ENCODE data around the gene AARS1.
"Not testable (repeated sequence)": the region's sequence is repeated elsewhere in the genome, so short reads cannot be mapped to it uniquely, and the experiment has no call there.

Gene AARS1

DNA sequence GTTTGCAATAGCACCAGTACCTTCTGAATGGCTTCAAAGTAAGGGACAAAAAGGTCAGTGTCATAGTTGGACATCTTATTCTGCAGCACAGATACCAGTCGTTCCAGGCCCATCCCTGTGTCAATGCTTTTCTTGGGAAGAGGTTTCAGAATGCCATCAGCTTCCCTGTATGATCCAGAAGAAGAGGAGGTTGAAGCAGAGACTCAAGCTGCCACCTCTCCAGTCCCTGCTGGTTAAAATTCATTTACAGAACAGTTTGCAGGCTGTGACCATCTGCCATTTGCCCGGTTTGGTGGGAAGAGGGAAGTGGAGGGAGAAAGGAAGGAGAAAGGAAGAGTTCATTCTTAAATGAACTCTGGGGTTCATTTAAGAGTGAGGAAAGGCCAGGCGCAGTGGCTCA, 19.1 kb downstream of the AARS1 start:
- DNase-seq = no peak

DNA sequence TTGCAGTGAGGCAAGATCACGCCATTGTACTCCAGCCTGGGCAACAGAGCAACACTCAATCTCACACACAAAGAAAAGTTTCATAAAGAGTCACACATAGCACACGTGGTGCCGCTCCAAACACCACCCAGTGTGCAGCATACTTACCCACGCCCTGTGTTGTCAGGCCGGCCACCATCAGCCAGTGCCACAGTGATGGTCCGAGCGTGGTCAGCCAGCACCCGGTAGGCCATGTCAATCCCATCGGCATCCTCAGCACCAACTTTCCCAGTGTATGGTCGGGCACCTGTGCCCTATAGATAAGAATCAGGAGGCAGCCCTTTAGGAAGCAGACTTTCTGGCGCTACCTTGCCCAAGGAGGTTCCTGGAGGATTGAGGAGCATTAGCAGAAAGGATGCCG, 19.8 kb downstream of the AARS1 start:
- DNase-seq = no peak

DNA sequence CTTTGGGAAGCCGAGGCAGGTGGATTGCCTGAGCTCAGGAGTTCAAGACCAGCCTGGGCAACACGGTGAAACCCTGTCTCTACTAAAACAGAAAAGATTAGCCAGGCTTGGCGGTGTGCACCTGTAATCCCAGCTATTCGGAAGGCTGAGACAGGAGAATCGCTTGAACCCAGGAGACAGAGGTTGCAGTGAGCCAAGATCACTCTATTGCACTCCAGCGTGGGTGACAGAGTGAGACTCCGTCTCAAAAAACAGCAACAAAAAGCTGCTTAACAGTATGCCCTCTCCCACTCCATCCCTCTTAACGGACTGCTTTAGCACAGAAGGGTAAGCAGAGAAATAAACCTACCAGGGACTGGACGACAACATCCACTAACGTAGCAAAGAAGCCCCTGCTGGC, 21.4 kb downstream of the AARS1 start:
- DNase-seq = not testable (repeated sequence)

DNA sequence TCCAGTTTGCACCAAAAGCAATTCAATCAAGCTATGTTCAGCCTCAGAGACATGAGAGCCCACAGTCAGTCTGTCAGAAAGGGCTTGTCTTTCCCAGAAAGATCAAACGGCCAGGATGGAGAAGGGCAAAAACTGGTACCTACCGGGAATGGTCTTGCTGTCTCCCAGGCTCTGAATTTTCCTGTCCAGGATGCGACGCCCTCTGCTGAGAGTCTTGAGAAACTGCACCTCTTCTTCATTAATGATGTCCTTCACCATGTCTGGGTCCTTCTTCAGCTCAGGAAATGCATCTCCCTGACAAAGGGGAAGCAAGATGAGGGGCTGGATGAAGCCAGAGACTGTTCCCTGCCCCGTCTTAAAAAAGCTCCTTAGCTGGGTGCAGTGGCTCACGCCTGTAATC, 21.8 kb downstream of the AARS1 start:
- DNase-seq = peak; percentile 71

DNA sequence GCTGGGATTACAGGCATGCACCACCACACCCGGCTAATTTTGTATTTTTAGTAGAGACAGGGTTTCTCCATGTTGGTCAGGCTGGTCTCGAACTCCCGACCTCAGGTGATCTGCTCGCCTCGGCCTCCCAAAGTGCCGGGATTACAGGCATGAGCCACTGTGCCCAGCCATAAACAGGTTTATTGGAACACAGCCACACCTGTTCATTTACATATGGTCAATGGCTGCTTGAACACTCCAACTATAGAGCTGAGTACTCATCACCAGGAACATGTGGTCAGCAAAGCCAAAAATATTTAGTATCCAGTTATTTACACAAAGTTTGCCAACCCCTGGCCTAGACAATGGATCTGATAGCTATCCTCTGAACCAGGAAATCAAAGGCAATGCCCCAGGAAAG, 29.4 kb downstream of the AARS1 start:
- DNase-seq = not testable (repeated sequence)

DNA sequence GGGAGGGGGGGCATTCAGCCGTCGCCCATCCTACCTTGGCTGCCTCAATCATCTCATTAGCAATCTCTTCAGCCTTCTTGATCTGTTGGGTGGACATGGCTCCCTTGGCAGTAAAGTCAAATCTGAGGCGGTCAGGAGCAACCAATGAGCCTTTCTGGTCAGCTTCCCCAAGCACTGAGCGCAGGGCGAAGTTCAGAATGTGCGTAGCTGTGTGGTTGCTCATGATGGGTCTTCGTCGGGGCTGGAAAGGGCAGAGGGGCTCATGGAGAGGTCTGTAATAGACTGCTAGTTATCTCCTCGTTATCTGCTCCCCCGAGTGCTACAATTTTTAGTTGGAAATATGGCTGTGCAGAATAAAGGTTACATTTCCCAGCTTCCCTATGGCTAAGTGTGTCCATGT, 30.4 kb downstream of the AARS1 start:
- no peak for DNase-seq

DNA sequence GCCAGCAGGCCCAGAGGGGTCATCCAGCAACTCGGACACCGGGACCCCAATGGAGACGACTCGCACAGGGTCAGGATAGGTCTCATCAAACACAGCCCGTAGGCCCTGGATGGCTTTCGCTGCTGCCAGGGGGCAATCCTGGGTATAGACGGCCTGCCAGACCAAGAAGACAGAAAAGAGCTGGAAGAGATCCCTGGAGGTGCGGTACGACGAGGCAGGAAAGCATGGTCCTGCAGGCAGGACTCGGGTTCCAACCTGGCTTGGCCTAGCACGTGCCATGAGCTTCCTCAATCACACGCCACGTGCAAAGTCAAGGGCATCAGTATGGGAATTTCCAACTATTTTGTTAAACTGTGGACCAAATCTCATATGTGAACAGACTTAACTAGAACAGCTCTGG, 31.2 kb downstream of the AARS1 start:
- no peak for DNase-seq

DNA sequence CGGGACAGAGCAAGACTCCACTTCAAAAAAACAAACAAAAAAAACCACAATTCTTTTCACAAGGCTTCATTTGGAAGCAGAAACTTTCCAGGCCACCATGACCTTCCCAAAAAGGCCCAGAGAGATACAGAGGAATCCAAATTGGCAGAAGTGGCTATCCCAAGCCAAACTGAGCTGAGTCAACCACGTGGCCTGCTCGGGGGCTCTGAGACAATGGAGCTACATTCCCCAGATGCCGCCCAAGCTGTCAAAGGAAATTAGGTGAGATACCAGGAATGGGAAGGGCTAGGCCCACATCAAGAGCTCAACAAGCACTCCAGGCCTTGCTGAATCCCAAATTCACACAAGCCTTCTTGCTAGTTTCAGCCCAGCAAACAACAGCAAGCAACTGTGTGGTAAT, 31.9 kb downstream of the AARS1 start:
- no peak for DNase-seq

DNA sequence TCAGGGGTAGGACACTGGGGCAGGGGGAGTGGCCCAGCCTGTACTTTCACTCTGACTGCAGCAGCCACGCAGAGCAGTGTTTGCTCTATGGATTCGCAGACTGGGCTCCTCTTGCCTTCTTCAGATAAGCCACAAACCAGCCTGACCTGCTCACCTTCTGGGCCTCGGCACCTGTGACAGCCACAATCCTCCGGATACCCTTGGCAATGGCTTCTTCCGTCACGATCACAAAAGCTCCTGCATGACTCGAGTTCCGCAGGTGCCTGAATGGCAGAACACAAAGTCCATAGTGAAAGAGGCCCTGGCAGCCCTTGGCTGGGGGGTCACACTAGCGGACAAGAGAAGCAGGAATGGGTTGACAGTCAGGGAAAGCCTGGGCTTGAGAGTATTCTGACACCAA, 33.7 kb downstream of the AARS1 start:
- DNase-seq = no peak

DNA sequence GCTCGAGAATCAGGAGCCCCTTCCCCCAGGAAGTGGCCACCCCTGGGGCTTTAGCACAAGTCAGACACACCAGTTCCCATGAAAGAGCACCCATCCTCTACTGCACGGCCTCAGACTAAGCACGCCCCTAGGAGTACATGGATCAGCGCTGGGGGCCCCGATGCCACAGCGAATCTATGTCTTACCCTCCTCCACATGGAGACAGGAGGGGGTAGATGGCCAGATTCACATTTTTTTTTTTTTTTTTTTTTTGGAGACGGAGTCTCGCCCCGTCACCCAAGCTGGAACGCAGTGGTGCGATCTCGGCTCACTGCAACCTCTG, 34.4 kb downstream of the AARS1 start:
- DNase-seq = no peak

DNA sequence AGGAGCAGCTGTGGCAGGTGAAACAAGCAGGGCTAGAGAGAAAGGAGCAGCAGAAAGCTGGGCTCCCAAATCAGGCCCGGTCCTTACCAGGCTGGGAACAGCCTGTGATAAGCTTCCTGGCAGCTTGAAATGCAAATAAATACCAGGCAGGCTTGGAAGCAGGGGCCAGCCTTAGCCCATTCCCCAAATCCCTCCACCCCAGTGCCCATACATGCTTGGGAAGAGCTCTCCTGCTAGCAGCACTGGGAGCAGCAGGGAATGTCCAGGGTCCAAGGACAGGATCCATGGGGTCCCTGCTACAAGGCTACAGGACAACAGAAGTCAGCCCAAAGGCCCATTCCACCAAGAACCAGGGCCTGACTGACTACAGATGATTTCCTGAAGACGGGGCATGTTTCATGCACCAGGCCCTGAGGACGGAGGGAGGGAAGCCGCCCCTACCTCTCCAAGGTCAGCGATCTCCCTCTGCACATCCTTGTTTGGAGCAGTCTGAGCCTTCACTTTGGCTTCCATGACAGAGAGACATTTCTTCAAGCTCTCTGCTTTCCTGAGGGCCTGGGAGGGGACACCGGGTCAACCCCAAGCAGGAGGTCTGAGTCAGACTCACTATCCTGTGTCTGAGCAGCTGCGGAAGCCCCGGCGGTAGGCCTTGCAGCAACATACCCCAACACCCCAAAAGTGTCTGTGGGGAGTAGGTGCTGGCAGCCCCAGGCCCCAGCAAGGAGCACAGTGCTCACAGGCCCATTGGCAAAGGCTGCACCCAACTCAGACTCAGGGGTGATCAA, 34.9 kb downstream of the AARS1 start:
- no peak for DNase-seq

DNA sequence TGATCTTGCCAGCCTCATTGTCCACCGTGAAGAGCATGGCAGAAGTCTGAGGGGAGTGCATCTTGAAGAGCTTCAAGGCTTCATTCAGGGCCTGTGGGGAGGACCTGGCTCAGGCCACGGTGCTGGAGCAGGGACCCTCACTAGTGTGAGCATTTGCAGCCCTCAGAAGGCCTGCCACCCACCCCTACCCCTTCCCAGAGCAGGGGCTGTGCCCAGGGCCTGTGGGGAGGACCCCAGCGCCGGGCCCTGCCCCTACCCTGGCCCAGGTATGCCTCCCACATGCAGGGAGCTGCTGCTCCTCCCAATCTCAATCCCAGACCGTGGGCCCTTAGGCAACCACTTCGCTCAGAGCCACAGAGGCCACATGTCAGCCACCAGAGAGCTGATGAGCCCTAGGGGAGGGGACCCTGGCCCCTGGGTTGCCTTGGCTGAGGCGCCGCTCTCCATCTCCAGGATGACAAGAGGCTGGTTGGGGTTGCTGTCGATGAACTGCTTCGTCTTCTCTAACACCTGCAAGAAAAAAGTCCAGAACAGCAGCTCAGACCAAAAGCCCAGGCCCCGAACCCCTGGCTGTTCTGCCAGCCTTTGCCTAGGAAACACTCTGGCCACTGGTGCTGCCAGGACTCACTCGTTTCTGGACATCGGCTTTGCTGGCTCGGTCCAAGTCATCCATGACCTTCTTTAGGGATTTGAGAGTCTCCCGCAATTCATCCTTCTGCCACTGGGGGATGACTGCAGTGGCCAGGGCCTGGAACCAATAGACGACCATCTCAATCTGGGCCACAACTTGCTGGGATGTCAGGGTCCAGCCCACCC, 35.8 kb downstream of the AARS1 start:
- DNase-seq = peak; percentile 61

DNA sequence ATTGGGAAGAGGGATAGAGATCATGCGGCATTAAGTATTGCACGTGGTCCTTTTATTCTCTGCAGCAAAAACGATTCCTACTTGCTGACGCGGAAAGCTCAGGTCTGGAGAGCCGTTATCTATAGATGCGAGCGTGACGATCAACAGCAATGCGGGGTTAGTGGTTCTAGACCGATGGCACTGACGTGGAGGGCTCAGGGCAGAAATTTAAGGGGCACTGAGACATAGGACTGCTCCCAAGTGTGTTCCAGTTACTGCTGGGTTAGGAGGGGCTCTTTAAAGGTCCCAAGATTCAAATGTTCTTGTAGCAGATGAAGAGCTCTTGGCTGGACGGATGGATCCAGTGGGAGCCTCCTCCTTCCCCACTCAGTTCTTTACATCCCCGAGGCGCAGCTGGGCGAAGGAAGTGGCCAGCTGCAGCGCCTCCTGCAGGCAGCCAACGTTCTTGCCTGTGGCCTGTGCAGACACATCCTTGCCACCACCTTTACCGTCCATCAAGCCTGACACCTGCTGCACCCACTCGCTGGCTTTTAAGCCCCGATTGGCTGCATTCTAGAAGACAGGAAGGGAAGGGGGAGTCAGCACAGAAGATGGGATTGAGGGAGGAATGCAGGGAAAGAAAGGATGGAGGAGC, 36.8 kb downstream of the AARS1 start:
- peak; percentile 56 for DNase-seq

DNA sequence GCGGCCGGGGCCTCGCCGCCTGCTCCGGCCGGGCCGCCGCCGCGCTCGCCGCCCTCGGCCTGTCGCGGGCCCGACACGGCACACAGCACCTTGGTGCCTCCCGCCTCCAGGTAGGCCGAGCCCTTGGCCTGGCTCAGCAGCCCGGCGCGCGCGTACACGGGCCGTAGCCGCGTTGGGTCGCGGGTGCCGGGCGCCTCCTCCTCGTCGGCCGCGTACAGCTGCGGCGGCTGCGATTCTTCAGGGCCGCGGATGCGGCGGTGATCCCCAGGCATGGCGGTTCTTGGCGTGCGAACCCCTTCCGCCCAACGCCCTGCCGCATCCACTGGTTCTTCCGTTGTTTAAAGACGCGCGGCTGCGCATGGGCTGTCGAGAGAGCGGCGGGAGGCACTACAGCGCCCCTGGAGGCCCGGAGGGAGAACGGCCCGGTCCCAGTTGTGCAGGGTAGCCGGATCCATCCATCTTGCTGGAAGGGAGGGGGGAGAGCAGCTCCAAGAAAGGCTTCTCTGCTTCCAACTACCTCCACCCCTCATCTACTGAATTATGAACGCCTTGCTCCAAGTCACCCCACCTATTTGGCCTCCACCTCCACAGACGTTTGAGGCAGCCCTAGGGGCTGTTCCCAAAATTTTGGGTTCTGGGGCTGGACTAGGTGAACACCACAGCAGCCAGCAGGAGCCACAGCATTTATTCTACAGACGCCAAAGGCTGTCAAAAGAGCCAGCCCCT, 37.5 kb downstream of the AARS1 start, which contains the start of gene EXOSC6:
TSS of gene EXOSC6 (minus strand) at position 312 of the 726 bp plus-strand sequence. CDS start at position 272, 40 bp downstream.
- peak; percentile 95 for DNase-seq

DNA sequence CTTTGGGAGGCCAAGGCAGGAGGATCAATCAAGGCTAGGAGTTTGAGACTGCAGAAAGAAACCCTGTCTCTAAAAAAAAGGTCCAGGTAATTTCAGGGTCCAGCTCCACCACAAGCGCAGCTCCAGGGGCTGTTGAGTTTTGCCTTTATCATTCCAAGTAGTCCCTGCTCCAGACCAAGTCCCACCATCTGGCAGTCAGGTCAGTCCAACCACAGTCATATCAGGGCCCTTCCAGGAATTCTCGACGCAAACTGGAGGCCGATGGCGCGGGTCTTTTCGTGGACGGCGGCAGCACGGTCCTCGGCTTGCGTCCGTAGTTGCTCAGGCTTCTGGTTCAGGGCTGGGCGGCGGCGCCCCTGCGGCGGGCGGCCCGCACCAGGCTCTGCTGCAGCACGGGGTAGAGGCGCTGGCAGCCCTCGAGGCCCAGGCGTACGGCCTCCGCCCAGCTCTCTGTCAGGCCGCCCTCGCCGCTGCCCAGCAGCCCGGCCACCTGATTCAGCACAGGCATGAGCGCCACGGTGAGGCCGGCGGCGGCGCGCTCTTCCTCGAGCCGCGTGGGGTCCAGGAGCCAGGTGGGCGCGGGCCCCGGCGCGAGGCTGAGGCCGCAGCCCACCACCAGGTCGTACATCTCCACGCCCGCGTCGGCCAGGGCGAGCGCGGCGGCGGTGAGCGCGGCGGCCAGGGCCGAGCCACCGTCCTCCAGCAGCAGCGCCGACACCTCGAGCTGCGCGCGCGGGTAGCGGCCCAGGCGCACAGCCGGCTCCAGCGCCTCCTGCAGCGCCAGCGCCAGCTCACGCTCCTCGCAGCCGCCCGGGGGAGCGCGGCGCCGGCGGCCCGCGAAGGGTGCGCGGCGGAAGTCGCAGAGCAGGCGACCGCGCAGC, 38.3 kb downstream of the AARS1 start:
- peak; percentile 47 for DNase-seq

DNA sequence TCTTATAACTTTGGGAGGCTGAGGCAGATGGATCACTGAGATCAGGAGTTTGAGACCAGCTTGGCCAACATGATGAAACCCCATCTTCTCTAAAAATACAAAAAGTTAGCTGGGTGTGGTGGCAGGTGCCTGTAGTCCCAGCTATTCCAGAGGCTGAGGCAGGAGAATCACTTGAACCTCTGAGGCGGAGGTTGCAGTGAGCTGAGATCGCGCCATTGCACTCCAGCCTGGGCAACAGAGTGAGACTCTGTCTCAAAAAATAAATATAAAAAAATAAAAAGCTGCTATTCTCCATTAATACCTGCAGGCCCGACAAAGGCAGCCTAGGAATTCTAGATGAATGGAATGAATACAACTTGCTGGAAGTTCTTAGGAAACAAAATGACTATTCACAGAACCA, 39.6 kb downstream of the AARS1 start:
- not testable (repeated sequence) for DNase-seq

DNA sequence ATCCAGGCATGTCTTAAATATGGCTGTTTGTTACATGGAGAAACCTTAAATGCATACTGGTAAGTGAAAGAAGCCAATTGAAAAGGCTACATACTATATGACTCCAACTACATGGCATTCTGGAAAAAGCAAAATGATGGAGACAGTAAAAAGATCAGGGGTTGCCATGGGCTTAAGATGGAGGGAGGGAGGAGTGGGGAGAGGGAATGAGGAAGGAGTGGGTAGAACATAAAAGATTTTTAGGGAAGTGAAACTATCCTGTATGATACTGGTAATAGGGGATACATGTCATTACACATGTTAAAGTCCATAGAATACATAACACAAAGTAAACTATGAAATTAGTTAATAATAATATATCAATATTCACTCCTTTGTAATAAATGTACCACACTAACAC, 50.5 kb downstream of the AARS1 start:
- not testable (repeated sequence) for DNase-seq

DNA sequence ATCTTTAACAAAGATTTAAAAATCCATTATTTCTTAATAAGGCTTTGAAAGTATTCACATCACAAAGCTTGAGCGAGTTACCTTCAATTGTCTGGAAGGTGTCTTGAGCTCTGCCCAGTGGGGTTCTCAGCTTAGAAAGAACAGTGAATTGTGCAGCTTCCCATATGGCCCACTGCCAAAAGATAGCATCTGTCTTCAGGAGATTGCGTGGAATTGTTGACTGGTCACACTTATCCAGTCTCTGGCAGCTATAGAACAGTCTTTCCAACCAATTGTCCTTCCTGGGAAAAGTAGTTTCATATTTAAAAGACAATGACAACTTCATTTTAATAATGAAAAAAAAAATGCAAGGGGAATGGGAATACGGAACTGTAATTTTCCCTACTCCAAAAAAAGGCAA, 57.5 kb downstream of the AARS1 start:
- DNase-seq = peak; percentile 67

DNA sequence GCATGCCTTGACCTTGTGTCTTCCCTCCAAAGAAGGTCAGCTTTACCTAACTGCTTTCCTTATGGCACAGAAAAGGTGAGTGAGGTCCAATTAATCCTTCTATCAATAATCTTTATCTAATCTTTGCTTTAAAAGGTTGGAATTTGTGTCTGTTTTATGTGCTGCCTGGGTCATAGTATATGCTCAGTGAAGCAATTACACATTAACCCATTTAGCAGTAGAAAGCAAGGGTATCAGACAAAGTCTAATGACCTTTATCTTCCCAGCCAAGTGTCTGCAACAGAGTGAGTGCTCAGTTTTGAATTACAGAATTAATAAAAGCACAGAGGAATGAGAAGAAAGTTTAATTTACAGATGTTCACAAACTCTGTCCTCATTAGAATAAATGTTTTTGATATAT, 63.3 kb downstream of the AARS1 start:
- DNase-seq = not testable (repeated sequence)

DNA sequence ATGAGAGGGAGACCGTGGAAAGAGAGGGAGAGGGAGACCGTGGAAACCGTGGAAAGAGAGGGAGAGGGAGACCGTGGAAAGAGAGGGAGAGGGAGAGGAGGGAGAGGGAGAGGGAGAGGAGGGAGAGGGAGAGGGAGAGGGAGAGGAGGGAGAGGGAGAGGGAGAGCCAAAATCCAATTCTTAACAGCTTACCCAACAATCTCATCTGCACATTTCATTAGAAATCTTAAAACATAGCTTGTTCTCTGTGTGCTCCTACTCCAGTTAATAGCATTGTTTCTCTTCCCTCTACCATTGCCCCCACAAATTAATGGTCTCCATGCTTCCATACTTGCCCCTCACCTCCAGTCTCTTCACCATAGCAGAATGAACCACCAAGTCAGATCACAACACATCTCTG, 63.9 kb downstream of the AARS1 start:
- DNase-seq = not testable (repeated sequence)

DNA sequence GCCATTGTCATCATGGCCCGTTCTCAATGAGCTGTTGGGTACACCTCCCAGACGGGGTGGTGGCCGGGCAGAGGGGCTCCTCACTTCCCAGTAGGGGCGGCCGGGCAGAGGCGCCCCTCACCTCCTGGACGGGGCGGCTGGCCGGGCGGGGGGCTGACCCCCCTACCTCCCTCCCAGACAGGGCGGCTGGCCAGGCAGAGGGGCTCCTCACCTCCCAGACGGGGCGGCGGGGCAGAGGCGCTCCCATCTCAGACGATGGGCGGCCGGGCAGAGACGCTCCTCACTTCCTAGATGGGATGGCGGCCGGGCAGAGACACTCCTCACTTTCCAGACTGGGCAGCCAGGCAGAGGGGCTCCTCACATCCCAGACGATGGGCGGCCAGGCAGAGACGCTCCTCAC, 64.7 kb downstream of the AARS1 start:
- not testable (repeated sequence) for DNase-seq

DNA sequence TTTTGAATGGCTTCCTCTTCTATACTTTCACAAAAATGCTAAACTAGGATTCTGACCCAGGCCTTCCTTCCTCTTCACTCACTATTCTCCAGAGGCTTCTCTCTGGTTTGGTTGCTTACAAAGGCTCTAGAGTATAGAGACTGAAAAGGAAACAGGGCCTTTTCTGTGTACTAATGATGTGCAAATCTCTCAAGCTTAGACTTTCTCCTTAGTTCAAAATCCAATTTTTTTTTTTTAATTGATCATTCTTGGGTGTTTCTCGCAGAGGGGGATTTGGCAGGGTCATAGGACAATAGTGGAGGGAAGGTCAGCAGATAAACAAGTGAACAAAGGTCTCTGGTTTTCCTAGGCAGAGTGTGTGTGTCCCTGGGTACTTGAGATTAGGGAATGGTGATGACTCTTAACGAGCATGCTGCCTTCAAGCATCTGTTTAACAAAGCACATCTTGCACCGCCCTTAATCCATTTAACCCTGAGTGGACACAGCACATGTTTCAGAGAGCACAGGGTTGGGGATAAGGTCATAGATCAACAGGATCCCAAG, 65.3 kb downstream of the AARS1 start:
- DNase-seq = not testable (repeated sequence)
